Glutamatergic neuron (in vitro differentiated cells): ENCODE results near the gene CEP85. TPM values are rescaled to one million over a fixed set of nuclear protein-coding genes. Genes with fewer than 3 reads are reported as not detected.

ENCODE experiments used
- DNase-seq: peaks from one replicate; pipeline ENCODE4 v3.0.0; 2022
- H3K27ac Mint-ChIP-seq: one replicate; pipeline ENCODE4 v1.8.0; 2020; ENCODE audit warnings: mild to moderate bottlenecking, mixed read lengths, inconsistent platforms; ENCODE audit not compliant: unreplicated experiment
- H3K27me3 Mint-ChIP-seq: one replicate; pipeline ENCODE4 v1.8.0; 2020; ENCODE audit warnings: mild to moderate bottlenecking, moderate library complexity, mixed read lengths, inconsistent platforms; ENCODE audit not compliant: unreplicated experiment
- H3K36me3 Mint-ChIP-seq: one replicate; pipeline ENCODE4 v1.8.0; 2020; ENCODE audit warnings: mild to moderate bottlenecking, mixed read lengths, inconsistent platforms; ENCODE audit not compliant: unreplicated experiment
- H3K4me1 Mint-ChIP-seq: one replicate; pipeline ENCODE4 v1.8.0; 2020; ENCODE audit warnings: mild to moderate bottlenecking, low read depth, mixed read lengths, inconsistent platforms; ENCODE audit not compliant: unreplicated experiment
- H3K4me3 Mint-ChIP-seq: one replicate; pipeline ENCODE4 v1.8.0; 2020; ENCODE audit warnings: mild to moderate bottlenecking, mixed read lengths, inconsistent platforms; ENCODE audit not compliant: unreplicated experiment
- H3K9me3 Mint-ChIP-seq: one replicate; pipeline ENCODE4 v1.8.0; 2020; ENCODE audit warnings: mild to moderate bottlenecking, moderate library complexity, mixed read lengths, inconsistent platforms; ENCODE audit not compliant: unreplicated experiment
- total RNA-seq: library from RNA; stranded (reverse); fragmentation: NEBNext Ultra II Directional; extraction: Animal tissue kit (Norgen Biotek cat#: 25700); gene quantifications from one replicate; pipeline ENCODE4 v1.2.1, GENCODE V29; 2021; ENCODE audit not compliant: unreplicated experiment
- TF ChIP-seq, protein P1 (sequence below): fragments of 200-600 bp; sonication (generic); IDR thresholded peaks from one replicate; pipeline ENCODE4 v1.5.0; 2021; ENCODE audit not compliant: partially characterized antibody, unreplicated experiment

The CEP85 gene
- total RNA-seq, 1 donor from 2014 or later = 28.2 TPM

- Mint-ChIP-seq H3K27me3 (peaks cover 3% of the 10 kb centered on the region), H3K9me3 (peaks cover 4% of the 10 kb centered on the region), H3K4me3 (no peak overlapping the region), H3K36me3 (no peaks in the 10 kb centered on the region), H3K27ac (no peak overlapping the region), H3K4me1 (peaks cover 9% of the 10 kb centered on the region)
- no peak for DNase-seq
- TF ChIP-seq, protein P1, sequence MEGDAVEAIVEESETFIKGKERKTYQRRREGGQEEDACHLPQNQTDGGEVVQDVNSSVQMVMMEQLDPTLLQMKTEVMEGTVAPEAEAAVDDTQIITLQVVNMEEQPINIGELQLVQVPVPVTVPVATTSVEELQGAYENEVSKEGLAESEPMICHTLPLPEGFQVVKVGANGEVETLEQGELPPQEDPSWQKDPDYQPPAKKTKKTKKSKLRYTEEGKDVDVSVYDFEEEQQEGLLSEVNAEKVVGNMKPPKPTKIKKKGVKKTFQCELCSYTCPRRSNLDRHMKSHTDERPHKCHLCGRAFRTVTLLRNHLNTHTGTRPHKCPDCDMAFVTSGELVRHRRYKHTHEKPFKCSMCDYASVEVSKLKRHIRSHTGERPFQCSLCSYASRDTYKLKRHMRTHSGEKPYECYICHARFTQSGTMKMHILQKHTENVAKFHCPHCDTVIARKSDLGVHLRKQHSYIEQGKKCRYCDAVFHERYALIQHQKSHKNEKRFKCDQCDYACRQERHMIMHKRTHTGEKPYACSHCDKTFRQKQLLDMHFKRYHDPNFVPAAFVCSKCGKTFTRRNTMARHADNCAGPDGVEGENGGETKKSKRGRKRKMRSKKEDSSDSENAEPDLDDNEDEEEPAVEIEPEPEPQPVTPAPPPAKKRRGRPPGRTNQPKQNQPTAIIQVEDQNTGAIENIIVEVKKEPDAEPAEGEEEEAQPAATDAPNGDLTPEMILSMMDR = no peak
Observed at GRCh38 chr1:26296340-26297056, 62.5 kb downstream of the CEP85 start.

DNA sequence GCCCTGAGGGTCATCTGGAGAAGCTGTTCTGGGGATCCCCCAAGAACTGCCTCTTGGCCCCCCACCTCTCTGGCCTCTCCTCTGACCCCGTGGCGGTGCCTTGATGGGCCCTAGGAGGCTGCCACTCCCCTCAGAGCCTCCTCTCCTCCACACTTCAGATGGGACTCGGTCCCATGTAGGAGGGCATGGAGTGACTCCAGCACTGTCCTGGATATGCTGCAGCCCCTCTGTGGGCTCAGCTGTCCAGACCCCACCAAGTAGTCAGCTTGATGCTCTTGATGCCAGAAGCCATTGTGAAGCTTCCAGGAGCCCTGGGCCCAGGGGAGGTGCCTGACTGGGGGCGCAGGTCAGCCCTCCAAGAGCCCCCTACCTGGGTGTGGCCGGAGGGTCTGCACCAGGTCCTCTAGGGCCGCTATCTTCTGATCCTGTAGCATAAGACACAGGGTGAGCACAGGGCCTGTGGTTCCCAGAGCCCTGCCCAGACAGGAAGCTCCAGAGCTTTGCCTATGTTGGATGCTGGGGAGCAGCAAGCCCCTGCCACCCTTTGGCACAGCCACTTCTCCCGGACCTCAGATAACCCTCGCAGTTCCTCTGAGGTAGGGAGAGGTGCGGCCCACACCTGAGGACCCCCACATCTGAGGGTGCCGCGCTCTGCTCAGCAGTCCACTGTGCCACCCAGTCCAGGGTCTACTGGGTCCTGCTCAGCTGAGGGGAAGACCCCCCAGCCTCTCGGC lies 63.2 kb downstream of the CEP85 start:
- no peaks in the 10 kb centered on the region for H3K36me3 Mint-ChIP-seq
- TF ChIP-seq, protein P1 = no peak
- H3K27ac Mint-ChIP-seq = no peak overlapping the region
- H3K4me3 Mint-ChIP-seq = no peak overlapping the region
- DNase-seq = no peak
- peaks cover 8% of the 10 kb centered on the region for H3K4me1 Mint-ChIP-seq
- H3K9me3 Mint-ChIP-seq = peaks cover 1% of the 10 kb centered on the region
- peaks cover 3% of the 10 kb centered on the region for H3K27me3 Mint-ChIP-seq

GRCh38 chr1:26297791-26298124 lies 63.8 kb downstream of the CEP85 start:
- no peak overlapping the region for H3K27ac Mint-ChIP-seq
- peaks cover 13% of the 10 kb centered on the region for H3K4me1 Mint-ChIP-seq
- TF ChIP-seq, protein P1 = no peak
- H3K36me3 Mint-ChIP-seq = no peaks in the 10 kb centered on the region
- peaks cover 1% of the 10 kb centered on the region for H3K9me3 Mint-ChIP-seq
- peaks cover 5% of the 10 kb centered on the region for H3K27me3 Mint-ChIP-seq
- H3K4me3 Mint-ChIP-seq = no peak overlapping the region
- no peak for DNase-seq

- Mint-ChIP-seq H3K9me3 (no peaks in the 10 kb centered on the region), H3K4me3 (no peak overlapping the region), H3K27ac (no peak overlapping the region), H3K36me3 (no peaks in the 10 kb centered on the region), H3K27me3 (peaks cover 7% of the 10 kb centered on the region), H3K4me1 (peaks cover 15% of the 10 kb centered on the region)
- no peak for DNase-seq
- TF ChIP-seq, protein P1 = no peak
Observed at GRCh38 chr1:26300578-26301275, 66.7 kb downstream of the CEP85 start.
